GM18511 (cell line): ENCODE data around the gene DMXL2.
"Not testable (repeated sequence)": the region's sequence is repeated elsewhere in the genome, so short reads cannot be mapped to it uniquely, and the experiment has no call there.

Experiments
- ATAC-seq: cut with Tn5 transposase; IDR thresholded peaks from one replicate; pipeline ENCODE4 v1.9.1; 2021; ENCODE audit warnings: mild to moderate bottlenecking, moderate library complexity; ENCODE audit not compliant: unreplicated experiment

The DMXL2 gene

GRCh38 chr15:51494411-51495314 lies 127.9 kb downstream of the DMXL2 start:
- ATAC-seq, result no peak

GRCh38 chr15:51493892-51494291 lies 128.7 kb downstream of the DMXL2 start:
- no peak for ATAC-seq

- no peak for ATAC-seq
Observed at GRCh38 chr15:51492528-51492927, 130.0 kb downstream of the DMXL2 start.

GRCh38 chr15:51491941-51492340 lies 130.6 kb downstream of the DMXL2 start:
- no peak for ATAC-seq

- no peak for ATAC-seq
Observed at GRCh38 chr15:51484781-51485180, 137.8 kb downstream of the DMXL2 start.

GRCh38 chr15:51483985-51484384 lies 138.6 kb downstream of the DMXL2 start:
- no peak for ATAC-seq

GRCh38 chr15:51483520-51483919 lies 139.1 kb downstream of the DMXL2 start:
- no peak for ATAC-seq

- ATAC-seq, result no peak
Observed at GRCh38 chr15:51475736-51476135, 146.8 kb downstream of the DMXL2 start.

- ATAC-seq, result no peak
Observed at GRCh38 chr15:51470512-51470911, 152.1 kb downstream of the DMXL2 start.

- ATAC-seq, result no peak
Observed at GRCh38 chr15:51460796-51461195, 161.8 kb downstream of the DMXL2 start.

- no peak for ATAC-seq
Observed at GRCh38 chr15:51450001-51450400, 172.6 kb downstream of the DMXL2 start.

GRCh38 chr15:51448622-51449399 lies 173.8 kb downstream of the DMXL2 start:
- no peak for ATAC-seq

- ATAC-seq, result no peak
Observed at GRCh38 chr15:51447855-51448621, 174.5 kb downstream of the DMXL2 start.

GRCh38 chr15:51446029-51446744 lies 176.4 kb downstream of the DMXL2 start:
- not testable (repeated sequence) for ATAC-seq

- no peak for ATAC-seq
Observed at GRCh38 chr15:51444807-51445206, 177.8 kb downstream of the DMXL2 start.

- no peak for ATAC-seq
Observed at GRCh38 chr15:51444112-51444511, 178.5 kb downstream of the DMXL2 start.

- no peak for ATAC-seq
Observed at GRCh38 chr15:51443282-51443914, 179.2 kb downstream of the DMXL2 start.

- no peak for ATAC-seq
Observed at GRCh38 chr15:51438526-51438925, 184.0 kb downstream of the DMXL2 start.

GRCh38 chr15:51425517-51426040 lies 197.0 kb downstream of the DMXL2 start:
- ATAC-seq, result no peak

- no peak for ATAC-seq
Observed at GRCh38 chr15:51424780-51425179, 197.8 kb downstream of the DMXL2 start.
